Measurements from ENCODE around the gene SHISAL2B.
"Not testable (repeated sequence)": the region's sequence is repeated elsewhere in the genome, so short reads cannot be mapped to it uniquely, and the experiment has no call there.

SHISAL2B gene

DNA sequence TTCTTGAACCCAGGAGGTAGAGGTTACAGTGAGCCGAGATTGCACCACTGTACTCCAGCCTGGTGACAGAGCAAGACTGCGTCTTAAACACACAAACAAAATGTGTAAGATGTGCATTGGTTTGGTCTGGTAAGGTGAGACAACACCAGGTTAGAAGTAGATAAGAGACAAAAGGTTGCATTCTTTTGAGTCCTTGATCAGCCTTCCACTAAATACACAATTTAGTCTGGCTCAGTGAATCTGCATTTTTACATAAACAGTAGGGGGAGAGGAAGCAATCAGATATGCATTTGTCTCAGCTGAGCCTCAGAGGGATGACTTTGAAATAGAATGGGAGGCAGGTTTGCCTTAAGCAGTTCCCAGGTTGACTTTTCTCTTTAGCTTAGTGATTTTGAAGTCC lies 15.8 kb downstream of the SHISAL2B start:
- not testable (repeated sequence) for DNase-seq

DNA sequence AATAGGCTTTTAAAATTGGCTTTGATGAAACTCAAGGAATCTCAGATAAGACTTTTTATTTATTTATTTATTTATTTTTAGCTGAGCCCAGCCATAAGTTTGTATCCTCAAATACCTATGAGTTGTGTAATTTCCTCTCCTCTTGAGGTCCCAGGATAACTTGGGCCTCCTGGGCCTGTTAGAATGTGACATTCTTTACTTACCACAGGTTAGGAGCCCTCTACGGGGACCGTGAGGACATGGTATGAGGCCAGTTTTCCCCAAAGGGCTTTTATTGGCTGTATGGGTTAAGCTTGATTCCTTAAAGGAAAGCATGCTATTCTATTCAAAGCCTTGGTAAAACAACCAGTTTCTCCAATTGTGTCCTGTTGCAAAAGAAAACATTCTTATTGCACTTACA lies 16.9 kb downstream of the SHISAL2B start:
- DNase-seq, result no peak

- not testable (repeated sequence) for DNase-seq
These were observed 24.2 kb downstream of the SHISAL2B start for GRCh38 chr5:64714495-64714894.

DNA sequence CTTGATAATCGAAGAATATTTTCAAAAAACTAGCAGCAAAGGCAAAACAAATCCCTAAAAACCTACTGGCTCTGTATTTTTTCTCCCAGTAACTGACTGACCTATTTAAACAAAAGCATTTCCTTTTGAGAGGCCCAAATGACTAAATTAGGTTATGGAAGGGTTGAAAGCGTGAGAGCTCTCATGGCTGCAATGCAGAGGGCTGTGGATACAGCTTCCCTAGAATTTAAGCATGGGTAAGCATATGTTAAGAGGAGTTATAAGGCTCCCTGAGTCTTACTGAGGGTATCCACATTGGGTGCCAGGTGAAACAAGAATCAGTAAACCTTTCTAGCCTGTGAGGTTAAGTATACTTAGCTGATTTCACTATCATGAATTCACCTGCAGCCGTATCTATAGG lies 32.3 kb downstream of the SHISAL2B start:
- DNase-seq, result no peak

DNA sequence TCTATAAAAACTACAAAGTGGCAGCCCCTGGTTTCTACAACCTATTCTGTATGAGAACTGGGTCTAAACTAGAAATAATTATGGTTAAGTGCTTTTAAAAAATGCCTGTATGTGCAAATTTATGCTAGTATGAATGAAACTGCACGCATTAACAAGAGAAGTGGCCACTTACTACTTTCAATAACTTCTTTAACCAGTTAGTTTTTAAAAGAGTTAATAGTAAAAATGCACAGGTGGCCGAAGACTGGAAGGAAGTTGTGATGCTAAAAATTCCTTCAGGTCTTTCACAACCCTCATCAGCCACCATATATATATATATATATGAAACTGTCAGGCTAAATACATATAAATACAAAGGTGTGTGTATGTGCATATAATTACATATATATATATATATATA lies 36.8 kb downstream of the SHISAL2B start:
- DNase-seq, result no peak

GRCh38 chr5:64742411-64742810 lies 52.1 kb downstream of the SHISAL2B start:
- DNase-seq, result no peak

DNA sequence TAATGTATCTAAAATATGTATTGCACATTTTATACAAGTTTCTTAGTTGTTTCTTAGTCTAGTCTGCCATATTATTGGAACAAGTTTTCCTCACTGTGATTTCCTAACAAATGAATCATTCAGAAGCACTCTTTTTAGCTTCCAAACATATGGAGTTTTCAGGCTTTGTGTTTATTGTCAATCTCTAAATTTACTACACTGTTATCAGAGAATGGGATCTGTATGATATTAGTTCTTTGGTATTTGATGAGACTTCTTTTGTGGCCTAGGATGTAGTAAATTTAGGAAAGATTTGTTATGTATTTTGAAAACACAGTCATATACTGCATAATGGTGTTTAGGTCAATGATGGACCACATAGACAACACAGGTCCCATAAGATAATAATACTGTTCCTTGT lies 52.5 kb downstream of the SHISAL2B start:
- no peak for DNase-seq

DNA sequence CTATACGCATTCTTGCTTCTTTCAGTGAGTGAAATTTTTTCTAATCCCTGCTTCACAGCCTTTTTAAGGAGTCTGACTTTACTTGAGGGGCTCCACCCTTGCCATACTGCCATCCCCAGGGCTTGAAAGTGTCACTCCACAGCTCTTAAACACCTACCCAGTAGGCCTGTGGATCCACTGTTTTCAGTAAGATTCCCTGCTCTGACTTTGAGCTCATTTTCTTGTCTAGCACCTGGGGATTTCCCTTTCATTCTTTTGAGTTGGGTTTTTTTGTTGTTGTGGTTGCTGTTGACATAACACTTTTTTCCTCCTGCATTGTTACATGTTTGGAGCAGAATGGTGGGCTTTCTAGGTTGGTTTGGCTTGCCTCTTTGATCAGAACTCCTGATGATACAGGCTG lies 54.6 kb downstream of the SHISAL2B start:
- DNase-seq, result no peak

DNA sequence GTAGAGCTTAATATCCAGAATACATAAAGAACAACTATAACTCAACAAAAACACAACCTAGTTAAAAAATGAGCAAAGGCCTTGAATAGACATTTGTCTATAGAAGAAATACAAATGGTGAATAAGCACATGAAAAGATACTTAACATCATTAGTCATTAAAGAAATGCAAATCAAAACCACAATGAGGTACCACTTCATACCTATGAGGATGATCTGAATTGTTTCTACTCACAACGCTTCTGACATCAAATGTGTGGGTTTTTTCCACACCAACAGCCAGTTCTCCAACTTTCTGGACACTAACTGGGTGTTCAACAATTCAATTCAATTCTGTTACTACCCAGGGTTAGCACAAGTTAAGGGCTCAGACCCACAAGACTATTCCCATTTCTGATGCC lies 56.1 kb downstream of the SHISAL2B start:
- no peak for DNase-seq

DNA sequence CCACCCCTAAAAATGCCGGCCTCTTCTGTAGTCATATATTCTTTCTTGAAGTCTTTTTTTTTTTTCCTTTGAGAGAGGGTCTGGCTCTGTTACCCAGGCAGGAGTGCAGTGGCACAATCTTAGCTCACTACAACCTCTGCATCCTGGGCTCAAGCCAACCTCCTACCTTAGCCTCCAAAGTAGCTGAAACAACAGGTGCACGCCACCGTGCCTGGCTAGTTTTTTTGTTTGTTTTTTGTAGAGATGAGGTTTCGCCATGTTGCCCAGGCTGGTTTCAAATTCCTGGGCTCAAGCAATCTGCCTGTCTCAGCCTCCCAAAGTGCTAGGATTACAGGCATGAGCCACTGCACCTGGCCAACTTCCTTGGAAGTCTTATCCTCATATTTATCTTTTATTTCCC lies 59.1 kb downstream of the SHISAL2B start:
- no peak for DNase-seq

- DNase-seq, result no peak
These were observed 63.8 kb downstream of the SHISAL2B start for GRCh38 chr5:64754066-64754465.

GRCh38 chr5:64758901-64759300 lies 68.6 kb downstream of the SHISAL2B start:
- no peak for DNase-seq

GRCh38 chr5:64759960-64760660 lies 69.8 kb downstream of the SHISAL2B start:
- DNase-seq, result no peak

GRCh38 chr5:64763948-64764503 lies 73.7 kb downstream of the SHISAL2B start:
- DNase-seq, result no peak

- DNase-seq, result no peak
These were observed 75.7 kb downstream of the SHISAL2B start for GRCh38 chr5:64765804-64766504.

GRCh38 chr5:64766941-64767340 lies 76.6 kb downstream of the SHISAL2B start:
- no peak for DNase-seq
